Measurements from ENCODE around the gene TADA2A.

TADA2A gene

GRCh38 chr17:37466471-37466870 is 59.8 kb downstream of the TADA2A start:
- no peak for DNase-seq

- no peak for DNase-seq
Observed at GRCh38 chr17:37470181-37470580, 63.5 kb downstream of the TADA2A start.

GRCh38 chr17:37475731-37476420 is 69.2 kb downstream of the TADA2A start:
- no peak for DNase-seq

GRCh38 chr17:37476431-37477120 is 69.9 kb downstream of the TADA2A start:
- no peak for DNase-seq

- DNase-seq = no peak
Observed at GRCh38 chr17:37478187-37478586, 71.5 kb downstream of the TADA2A start.

- no peak for DNase-seq
Observed at GRCh38 chr17:37479025-37479424, 72.3 kb downstream of the TADA2A start.

DNA sequence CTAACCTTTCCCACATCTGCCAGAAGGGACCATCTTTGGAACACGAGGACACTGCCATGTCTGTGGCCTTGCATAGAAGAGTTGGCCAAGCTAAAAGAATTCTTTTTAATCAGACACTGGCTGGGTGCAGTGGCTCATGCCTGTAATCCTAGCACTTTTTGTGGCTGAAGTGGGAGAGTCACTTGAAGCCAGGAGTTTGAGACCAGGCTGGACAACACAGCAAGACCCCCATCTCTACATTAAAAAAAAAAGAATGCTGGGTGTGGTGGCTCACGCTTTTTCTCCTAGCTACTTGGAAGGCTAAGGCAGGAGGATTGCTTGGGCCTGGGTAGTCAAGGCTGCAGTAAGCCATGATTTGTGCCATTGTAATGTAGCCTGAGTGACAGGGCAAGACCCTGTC is 73.7 kb downstream of the TADA2A start:
- DNase-seq = no peak

DNA sequence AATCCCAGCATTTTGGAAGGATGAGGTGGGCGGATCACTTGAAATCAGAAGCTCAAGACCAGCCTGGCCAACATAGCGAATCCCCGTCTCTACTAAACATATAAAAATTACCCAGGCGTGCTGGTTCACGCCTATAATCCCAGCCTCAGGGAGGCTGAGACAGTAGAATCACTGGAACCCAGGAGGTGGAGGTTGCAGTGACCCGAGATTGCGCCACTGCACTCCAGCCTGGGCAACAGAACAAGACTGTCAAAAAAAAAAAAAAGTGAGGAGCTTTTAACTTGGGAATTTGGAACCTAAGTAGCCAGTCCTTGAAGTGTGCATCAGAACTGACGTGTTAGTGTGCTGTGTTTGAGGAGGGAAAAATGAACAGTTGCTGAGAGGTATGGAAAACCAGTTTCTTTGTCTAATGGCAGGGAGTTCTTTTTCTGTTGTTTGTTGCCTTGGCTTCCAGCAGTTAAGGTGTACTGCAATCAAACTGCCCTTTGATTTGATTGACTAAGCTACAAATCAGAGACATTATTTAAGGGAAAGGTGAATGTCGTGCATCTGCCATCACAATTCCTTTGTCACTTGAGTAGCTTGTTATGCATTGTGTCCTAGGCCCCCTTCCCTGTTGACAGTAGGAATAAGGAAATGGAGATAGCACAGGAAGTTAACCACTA is 74.4 kb downstream of the TADA2A start:
- no peak for DNase-seq

DNA sequence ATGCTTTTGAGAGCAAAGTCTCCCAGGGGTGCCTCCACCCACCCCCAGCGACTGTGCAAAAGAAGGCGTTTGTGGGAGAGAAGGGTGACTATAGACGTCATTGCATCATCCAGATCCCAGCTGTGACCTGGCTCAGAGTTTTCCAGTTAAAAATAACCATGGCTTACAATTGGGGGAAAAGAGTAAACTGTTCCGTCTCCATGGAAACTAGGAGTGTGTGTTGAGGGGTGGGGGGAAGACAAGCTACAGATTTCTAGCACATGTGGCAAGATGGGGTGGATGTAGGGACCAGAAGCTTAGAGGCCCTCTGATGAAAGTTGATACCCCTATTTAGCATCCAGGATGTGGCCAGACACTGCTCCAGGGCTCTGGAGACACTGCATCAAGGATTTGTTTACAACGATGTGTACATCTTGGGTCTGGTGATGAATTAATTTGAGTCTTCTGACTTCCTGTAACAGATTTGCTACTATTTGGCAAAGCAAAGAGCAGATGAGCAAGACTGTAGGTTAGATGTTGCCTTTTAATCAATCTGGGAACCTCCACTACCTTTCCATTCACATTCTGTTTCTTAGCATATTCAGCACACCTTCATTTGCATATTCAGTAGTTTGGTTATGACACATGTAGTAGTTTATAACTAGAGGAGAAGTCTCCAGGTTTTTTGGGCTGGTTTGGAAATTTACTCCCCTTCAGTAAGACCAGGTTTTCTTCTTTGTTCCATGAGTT is 76.8 kb downstream of the TADA2A start:
- DNase-seq = no peak

GRCh38 chr17:37485938-37486570 is 79.4 kb downstream of the TADA2A start:
- no peak for DNase-seq

GRCh38 chr17:37488009-37488604 is 81.4 kb downstream of the TADA2A start:
- DNase-seq = no peak

GRCh38 chr17:37488607-37489196 is 82.0 kb downstream of the TADA2A start:
- DNase-seq = peak; percentile 75

- peak; percentile 84 for DNase-seq
Observed at GRCh38 chr17:37489197-37490001, 82.7 kb downstream of the TADA2A start, which contains the start of gene DUSP14. Gene DUSP14 (plus strand): TSS chr17:37489891. CDS start chr17:37512273, 22,382 bp downstream.

GRCh38 chr17:37490022-37490587 is 83.4 kb downstream of the TADA2A start:
- DNase-seq = peak; percentile 85

GRCh38 chr17:37490638-37491614 is 84.2 kb downstream of the TADA2A start:
- DNase-seq = peak; percentile 37

DNA sequence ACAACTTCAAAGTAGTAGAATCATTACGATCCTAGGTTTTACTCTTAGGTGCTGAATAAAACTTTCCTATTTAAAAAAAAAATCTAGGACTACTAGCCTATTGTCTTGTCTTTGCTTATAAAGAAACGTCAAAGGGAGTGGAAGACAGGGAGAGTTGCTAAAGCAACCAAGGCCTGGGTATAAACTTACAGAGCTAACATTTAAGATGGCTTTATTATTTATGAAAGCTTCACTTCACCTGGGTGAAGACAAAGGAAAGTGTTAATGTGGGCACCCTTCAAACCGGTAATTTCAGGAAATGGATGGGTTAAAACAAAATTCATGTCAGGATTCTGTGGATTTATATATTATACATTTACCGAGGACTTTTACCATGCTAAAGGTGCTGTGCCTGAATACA is 85.5 kb downstream of the TADA2A start:
- DNase-seq = no peak

- no peak for DNase-seq
Observed at GRCh38 chr17:37493249-37494027, 86.8 kb downstream of the TADA2A start.

GRCh38 chr17:37494401-37494831 is 87.7 kb downstream of the TADA2A start:
- DNase-seq = no peak

Measured in stimulated activated CD8-positive, alpha-beta memory T cell treated with anti-CD3 and anti-CD28 coated beads, Interleukin-4, amount 100 ng/mL, for 48 hours (primary cell).